Adipocyte (in vitro differentiated cells): ENCODE data around the gene AFDN.

Experiments
- DNase-seq: peaks from one replicate; pipeline ENCODE4 v3.0.0-alpha.2; 2015; ENCODE audit warnings: low read depth
- H3K27me3 ChIP-seq: replicated peaks from 2 replicates; pipeline ENCODE4 v1.7.0; 2013; ENCODE audit warnings: mild to moderate bottlenecking, low read length, moderate library complexity; ENCODE audit not compliant: control insufficient read depth, insufficient read depth
- H3K36me3 ChIP-seq: 2 replicates; pipeline ENCODE4 v1.7.0; 2013; ENCODE audit warnings: low read length, mild to moderate bottlenecking, moderate library complexity; ENCODE audit not compliant: control insufficient read depth, insufficient read depth, severe bottlenecking
- H3K4me1 ChIP-seq: 2 replicates; pipeline ENCODE4 v1.7.0; 2013; ENCODE audit warnings: mild to moderate bottlenecking, low read length, moderate library complexity; ENCODE audit not compliant: control insufficient read depth, insufficient read depth
- H3K4me3 ChIP-seq: 2 replicates; pipeline ENCODE4 v1.7.0; 2013; ENCODE audit warnings: mild to moderate bottlenecking, low read length, moderate library complexity
- H3K9ac ChIP-seq: 2 replicates; pipeline ENCODE4 v1.7.0; 2013; ENCODE audit warnings: mild to moderate bottlenecking, low read length, moderate library complexity
- H3K9me3 ChIP-seq: 2 replicates; pipeline ENCODE4 v1.7.0; 2013; ENCODE audit warnings: mild to moderate bottlenecking, low read length, moderate library complexity; ENCODE audit not compliant: control insufficient read depth

The AFDN gene

DNA sequence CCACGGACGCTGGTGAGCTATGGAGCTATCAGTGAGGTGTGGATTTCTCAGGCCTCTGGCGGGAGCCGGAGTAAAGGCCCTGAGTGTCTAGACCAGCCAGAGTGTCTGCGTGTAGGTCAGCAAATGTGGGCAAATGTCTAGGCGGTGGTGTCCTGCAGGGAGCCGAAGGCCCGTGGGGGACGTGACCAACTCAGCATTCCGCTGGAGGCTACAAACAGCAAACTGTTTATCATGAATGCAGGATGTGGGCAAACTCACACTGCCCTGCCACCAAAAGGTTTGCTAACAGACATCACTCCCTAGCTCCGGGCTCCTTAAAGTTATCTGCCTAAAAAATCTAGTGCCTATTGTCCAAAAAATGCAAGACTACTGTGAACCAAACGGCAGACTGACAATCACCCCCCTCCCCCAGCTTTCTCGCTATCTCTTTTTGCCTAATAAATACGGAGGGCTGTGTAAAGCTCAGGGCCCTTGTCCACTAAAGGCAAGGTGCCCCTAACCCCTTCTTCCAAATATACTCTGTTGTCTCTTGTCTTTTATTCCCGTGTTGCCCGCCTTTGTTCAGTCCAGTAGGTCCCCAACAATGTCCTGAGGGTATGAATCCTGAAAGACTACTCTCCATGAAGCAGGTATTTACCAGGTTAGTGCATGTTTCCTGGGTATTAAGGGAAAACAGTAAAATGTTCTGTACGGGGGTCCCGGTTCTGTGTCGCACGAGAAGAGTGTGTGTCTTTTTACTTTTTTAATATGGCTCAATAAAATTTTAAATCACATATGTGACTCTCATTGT is 29.0 kb upstream of the AFDN start:
- no peak overlapping the region for H3K4me3 ChIP-seq
- no peaks in the 10 kb centered on the region for H3K9me3 ChIP-seq
- H3K27me3 ChIP-seq, result peaks cover 48% of the 10 kb centered on the region
- no peak for DNase-seq
- H3K36me3 ChIP-seq, result no peaks in the 10 kb centered on the region
- H3K9ac ChIP-seq, result no peak overlapping the region
- peaks cover 4% of the 10 kb centered on the region for H3K4me1 ChIP-seq

GRCh38 chr6:167798453-167798852 is 28.3 kb upstream of the AFDN start:
- DNase-seq, result no peak
- no peaks in the 10 kb centered on the region for H3K36me3 ChIP-seq
- H3K4me3 ChIP-seq, result no peak overlapping the region
- no peaks in the 10 kb centered on the region for H3K9me3 ChIP-seq
- H3K9ac ChIP-seq, result no peak overlapping the region
- H3K27me3 ChIP-seq, result peaks cover 49% of the 10 kb centered on the region
- peaks cover 4% of the 10 kb centered on the region for H3K4me1 ChIP-seq

- peak; percentile 7 for DNase-seq
Measured at GRCh38 chr6:167799033-167799821, 27.5 kb upstream of the AFDN start.

DNA sequence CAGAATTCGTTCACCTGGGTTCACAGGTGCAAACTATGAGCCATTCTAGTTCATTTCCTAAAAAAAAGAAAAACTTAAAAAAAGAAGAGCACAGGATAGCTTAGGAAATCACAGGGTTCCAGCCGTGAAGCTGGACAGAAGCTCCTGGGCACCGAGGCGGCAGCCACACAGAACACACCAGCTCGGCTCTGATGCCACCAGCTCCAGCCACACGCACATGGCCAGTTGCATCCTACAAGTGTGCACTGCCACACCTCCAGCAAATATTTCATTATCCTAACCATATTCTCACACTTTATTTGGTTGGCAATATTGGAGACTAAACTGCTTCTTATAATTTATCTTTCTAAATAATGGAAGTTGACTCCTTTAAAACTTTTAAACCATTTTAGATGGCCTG is 26.2 kb upstream of the AFDN start:
- H3K36me3 ChIP-seq, result no peaks in the 10 kb centered on the region

More at GRCh38 chr6:167799033-167799821, 27.5 kb upstream of the AFDN start:
- Histone ChIP-seq H3K27me3 (peaks cover 44% of the 10 kb centered on the region), H3K4me1 (peaks cover 4% of the 10 kb centered on the region), H3K36me3 (no peaks in the 10 kb centered on the region), H3K9me3 (no peaks in the 10 kb centered on the region), H3K9ac (no peak overlapping the region), H3K4me3 (no peak overlapping the region)

DNA sequence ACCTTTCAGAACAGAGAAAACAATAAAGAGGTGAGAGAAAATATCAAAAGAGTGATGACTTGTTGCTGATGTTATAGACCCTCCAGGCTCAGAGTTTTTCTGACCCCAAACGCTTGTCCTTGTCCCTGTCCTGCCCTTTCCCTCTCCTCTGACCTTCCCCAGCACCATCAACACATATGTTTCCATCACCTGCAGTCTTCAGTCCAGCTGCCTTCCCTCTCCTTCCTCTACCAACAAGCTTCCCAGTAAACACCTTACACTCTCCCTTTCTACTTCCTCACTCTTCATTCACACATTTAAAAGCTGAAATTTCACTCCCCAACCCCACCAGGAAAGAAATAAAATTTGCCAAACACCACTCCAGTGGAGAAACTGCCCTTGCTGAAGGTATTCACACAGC is 25.4 kb upstream of the AFDN start:
- peaks cover 4% of the 10 kb centered on the region for H3K4me1 ChIP-seq
- DNase-seq, result no peak
- no peak overlapping the region for H3K4me3 ChIP-seq
- no peaks in the 10 kb centered on the region for H3K36me3 ChIP-seq
- no peaks in the 10 kb centered on the region for H3K9me3 ChIP-seq
- no peak overlapping the region for H3K9ac ChIP-seq
- peaks cover 24% of the 10 kb centered on the region for H3K27me3 ChIP-seq

More for the DNA sequence above, 26.2 kb upstream of the AFDN start:
- no peaks in the 10 kb centered on the region for H3K9me3 ChIP-seq
- H3K4me3 ChIP-seq, result no peak overlapping the region
- H3K27me3 ChIP-seq, result peaks cover 31% of the 10 kb centered on the region
- peaks cover 4% of the 10 kb centered on the region for H3K4me1 ChIP-seq
- H3K9ac ChIP-seq, result no peak overlapping the region
- no peak for DNase-seq

DNA sequence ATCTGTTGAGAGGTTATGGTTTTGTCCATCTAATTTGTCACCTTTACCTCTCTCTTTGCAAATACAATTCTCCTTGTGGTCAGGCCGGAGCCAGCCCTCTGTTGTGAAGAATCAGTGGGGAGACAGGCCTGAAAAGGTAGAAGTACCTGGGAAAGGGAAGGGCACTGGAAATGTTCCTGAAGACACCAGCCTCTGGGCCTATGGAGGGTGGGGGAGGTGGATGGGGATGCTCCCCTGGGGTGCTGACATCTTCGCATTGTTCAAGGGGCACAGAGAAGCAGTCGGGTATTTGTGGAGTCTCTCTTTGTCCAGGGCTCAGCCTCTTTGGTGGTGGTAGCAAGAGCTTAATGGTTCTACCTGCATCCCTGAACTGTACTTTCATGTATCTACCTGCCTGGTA is 24.4 kb upstream of the AFDN start:
- DNase-seq, result no peak
- Histone ChIP-seq H3K36me3 (no peaks in the 10 kb centered on the region), H3K9ac (no peak overlapping the region), H3K4me1 (no peaks in the 10 kb centered on the region), H3K27me3 (peaks cover 13% of the 10 kb centered on the region), H3K4me3 (no peak overlapping the region), H3K9me3 (no peaks in the 10 kb centered on the region)

DNA sequence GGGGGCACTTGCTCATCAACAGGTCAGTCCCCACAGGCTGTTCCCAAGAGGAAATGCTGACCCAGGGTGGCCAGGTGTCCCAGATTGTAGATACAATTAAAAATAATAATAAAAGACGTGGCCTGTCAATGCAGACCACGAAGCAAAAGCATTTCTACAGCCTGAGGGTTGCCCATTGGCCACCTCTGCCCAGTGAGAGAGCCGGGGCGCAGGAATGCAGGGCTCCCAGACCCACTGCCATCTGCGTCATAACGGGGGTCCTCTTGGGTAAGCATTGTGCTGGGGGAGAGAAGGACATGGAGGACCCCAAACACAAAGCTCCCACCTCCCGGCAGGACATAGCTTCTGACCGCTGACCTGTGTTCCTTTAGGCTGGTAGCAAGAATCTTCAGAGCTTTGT is 22.9 kb upstream of the AFDN start:
- peaks cover 10% of the 10 kb centered on the region for H3K27me3 ChIP-seq
- no peak for DNase-seq
- no peaks in the 10 kb centered on the region for H3K4me1 ChIP-seq

DNA sequence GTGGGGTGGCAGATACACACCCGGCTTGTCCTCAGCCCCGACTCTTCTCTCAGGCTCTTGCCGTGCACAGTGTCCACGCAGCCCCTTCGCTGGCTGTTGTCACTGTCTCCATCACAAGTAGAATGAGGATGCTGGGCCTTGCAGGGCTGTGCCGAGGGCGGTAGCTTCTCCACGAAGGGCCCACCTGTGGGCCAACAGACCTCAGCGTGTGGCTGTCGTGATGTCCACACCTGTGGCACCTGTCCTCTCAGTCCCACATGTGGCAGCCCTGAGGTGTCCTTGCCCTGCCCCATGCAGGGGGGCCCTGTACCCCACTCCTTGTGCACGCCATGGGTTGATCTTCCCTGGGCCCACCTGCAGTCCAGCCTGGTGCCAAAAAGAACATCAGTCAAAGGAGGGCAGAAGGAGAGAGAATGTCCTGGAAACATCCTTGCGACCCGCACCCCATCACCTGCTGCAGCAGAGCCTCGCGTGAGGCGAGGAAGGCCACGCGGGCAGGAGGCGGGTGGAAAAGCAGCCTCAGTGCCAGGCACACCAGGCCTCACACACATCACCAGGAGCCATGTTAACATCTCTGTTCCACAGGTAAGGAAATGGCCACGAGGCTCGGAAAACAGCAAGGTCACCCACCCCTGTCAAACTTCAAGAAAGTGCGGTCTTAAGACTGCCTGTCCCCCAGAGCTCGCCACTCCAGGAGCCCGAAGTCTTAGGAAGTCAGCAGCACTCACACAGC is 22.3 kb upstream of the AFDN start:
- no peak for DNase-seq
- no peak overlapping the region for H3K4me3 ChIP-seq
- H3K36me3 ChIP-seq, result no peaks in the 10 kb centered on the region
- no peak overlapping the region for H3K9ac ChIP-seq
- H3K4me1 ChIP-seq, result no peaks in the 10 kb centered on the region
- peaks cover 10% of the 10 kb centered on the region for H3K27me3 ChIP-seq
- H3K9me3 ChIP-seq, result no peaks in the 10 kb centered on the region

More for the DNA sequence above, 22.9 kb upstream of the AFDN start:
- Histone ChIP-seq H3K9ac (no peak overlapping the region), H3K36me3 (no peaks in the 10 kb centered on the region), H3K4me3 (no peak overlapping the region), H3K9me3 (no peaks in the 10 kb centered on the region)

- Histone ChIP-seq H3K9me3 (no peaks in the 10 kb centered on the region), H3K36me3 (no peaks in the 10 kb centered on the region), H3K27me3 (peaks cover 10% of the 10 kb centered on the region), H3K9ac (no peak overlapping the region), H3K4me3 (no peak overlapping the region), H3K4me1 (no peaks in the 10 kb centered on the region)
- no peak for DNase-seq
Measured at GRCh38 chr6:167805349-167806060, 21.2 kb upstream of the AFDN start.

GRCh38 chr6:167806061-167806700 is 20.5 kb upstream of the AFDN start:
- no peak for DNase-seq
- no peak overlapping the region for H3K4me3 ChIP-seq
- no peaks in the 10 kb centered on the region for H3K9me3 ChIP-seq
- no peak overlapping the region for H3K9ac ChIP-seq
- peaks cover 8% of the 10 kb centered on the region for H3K27me3 ChIP-seq
- H3K4me1 ChIP-seq, result no peaks in the 10 kb centered on the region
- no peaks in the 10 kb centered on the region for H3K36me3 ChIP-seq
